Measurements from ENCODE around the gene SCNN1B. TPM values are rescaled to one million over a fixed set of nuclear protein-coding genes. Genes with fewer than 3 reads are reported as not detected.

Gene SCNN1B
- total RNA-seq, 1 donor, result not detected

DNA sequence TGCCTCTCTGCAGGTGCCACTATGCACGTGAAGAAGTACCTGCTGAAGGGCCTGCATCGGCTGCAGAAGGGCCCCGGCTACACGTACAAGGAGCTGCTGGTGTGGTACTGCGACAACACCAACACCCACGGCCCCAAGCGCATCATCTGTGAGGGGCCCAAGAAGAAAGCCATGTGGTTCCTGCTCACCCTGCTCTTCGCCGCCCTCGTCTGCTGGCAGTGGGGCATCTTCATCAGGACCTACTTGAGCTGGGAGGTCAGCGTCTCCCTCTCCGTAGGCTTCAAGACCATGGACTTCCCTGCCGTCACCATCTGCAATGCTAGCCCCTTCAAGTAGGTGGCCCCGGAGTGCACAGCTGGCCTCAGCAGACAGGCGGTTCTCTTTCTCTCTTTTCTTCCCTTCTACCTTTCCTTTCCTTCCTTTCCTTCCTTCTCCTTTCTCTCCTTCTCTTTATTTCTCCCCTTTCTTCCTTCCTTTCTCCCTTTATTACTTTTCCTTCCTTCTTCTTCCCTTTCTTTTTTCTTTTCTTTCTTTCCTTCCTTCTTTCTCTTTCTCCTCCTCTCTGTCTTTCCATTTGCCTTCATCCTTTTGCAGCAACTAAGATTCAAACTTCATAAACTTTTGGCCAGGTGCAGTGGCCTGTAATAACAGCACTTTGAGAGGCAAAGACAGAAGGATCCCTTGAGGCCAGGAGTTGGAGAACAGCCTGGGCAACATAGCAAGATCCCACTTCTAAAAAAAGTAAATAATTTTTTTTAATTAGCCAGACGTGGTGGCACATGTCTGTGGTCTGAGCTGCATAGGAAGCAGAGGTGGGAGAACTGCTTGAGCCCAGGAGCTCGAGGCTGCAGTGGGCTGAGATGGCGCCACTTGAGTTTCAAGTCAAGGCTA is 46.7 kb downstream of the SCNN1B start:
- no peak overlapping the region for H3K4me2 ChIP-seq (ENCODE audit: insufficient read depth, low read length)
- no peak overlapping the region for H3K27ac ChIP-seq (ENCODE audit: low read depth, low read length)
- H4K20me1 ChIP-seq (ENCODE audit: insufficient read depth, low read length), result no peaks in the 10 kb centered on the region
- no peak for DNase-seq (ENCODE audit: insufficient read length, low spot score, missing footprints)
- no peak overlapping the region for H2AFZ ChIP-seq (ENCODE audit: low read length)
- no peaks in the 10 kb centered on the region for H3K36me3 ChIP-seq (ENCODE audit: insufficient read depth, low read length)
- no peaks in the 10 kb centered on the region for H3K9me3 ChIP-seq (ENCODE audit: low read depth, low read length)
- no peak overlapping the region for H3K4me3 ChIP-seq (ENCODE audit: insufficient read depth, low read length)
- H3K79me2 ChIP-seq (ENCODE audit: insufficient read depth, low read length), result no peaks in the 10 kb centered on the region
- H3K4me1 ChIP-seq (ENCODE audit: insufficient read depth, low read length), result no peaks in the 10 kb centered on the region
- peaks cover 6% of the 10 kb centered on the region for H3K27me3 ChIP-seq (ENCODE audit: insufficient read depth, low read length)
- TF ChIP-seq, protein P1, sequence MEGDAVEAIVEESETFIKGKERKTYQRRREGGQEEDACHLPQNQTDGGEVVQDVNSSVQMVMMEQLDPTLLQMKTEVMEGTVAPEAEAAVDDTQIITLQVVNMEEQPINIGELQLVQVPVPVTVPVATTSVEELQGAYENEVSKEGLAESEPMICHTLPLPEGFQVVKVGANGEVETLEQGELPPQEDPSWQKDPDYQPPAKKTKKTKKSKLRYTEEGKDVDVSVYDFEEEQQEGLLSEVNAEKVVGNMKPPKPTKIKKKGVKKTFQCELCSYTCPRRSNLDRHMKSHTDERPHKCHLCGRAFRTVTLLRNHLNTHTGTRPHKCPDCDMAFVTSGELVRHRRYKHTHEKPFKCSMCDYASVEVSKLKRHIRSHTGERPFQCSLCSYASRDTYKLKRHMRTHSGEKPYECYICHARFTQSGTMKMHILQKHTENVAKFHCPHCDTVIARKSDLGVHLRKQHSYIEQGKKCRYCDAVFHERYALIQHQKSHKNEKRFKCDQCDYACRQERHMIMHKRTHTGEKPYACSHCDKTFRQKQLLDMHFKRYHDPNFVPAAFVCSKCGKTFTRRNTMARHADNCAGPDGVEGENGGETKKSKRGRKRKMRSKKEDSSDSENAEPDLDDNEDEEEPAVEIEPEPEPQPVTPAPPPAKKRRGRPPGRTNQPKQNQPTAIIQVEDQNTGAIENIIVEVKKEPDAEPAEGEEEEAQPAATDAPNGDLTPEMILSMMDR (IDR thresholded peaks at IDR 0.05; ENCODE audit: extremely low read depth, low read depth, low read length), result no peak

DNA sequence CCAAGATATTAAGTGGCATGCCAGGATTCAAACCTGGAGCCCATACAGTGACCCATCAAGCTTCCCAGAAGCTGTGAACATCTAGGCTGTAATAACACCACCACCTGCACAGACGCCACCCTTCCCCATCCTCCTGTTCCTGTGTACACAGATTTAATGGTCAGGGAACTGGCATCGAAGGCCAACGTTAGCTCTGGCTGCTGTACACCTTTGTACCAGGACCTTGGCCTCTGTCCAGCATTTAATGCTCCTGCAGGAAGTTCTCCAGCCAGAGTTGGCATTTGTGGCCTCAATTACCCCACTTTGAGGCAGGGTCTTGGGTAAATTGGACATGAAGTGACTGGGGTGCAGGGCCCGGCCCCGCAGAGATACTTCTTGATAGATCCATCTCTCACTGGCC is 49.3 kb downstream of the SCNN1B start:
- no peak overlapping the region for H3K4me3 ChIP-seq (ENCODE audit: insufficient read depth, low read length)
- no peak for DNase-seq (ENCODE audit: insufficient read length, low spot score, missing footprints)

DNA sequence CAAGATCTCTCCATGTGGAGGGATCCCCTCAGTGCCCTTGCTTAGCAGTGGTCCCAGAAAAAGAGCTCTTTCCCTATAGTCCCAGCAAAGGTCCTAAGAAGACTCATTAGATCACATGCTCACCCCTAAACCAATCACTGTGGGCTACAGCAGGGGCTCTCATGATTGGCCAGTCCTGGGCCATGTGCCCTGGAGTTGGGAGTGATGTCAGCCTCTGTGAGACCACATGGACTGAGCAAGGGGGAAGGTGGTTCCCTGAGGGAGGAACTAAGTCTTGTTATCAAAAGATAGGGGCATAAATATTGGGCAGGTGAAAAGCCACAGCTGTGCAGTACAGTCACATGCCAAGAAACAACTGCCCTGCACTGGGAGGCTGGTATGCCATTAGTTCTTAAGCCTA is 51.3 kb downstream of the SCNN1B start:
- Histone ChIP-seq H3K9me3 (ENCODE audit: low read depth, low read length) (no peaks in the 10 kb centered on the region), H3K4me1 (ENCODE audit: insufficient read depth, low read length) (no peaks in the 10 kb centered on the region), H3K79me2 (ENCODE audit: insufficient read depth, low read length) (no peaks in the 10 kb centered on the region), H2AFZ (ENCODE audit: low read length) (no peak overlapping the region), H3K27me3 (ENCODE audit: insufficient read depth, low read length) (peaks cover 3% of the 10 kb centered on the region), H4K20me1 (ENCODE audit: insufficient read depth, low read length) (no peaks in the 10 kb centered on the region), H3K4me2 (ENCODE audit: insufficient read depth, low read length) (no peak overlapping the region), H3K36me3 (ENCODE audit: insufficient read depth, low read length) (no peaks in the 10 kb centered on the region), H3K4me3 (ENCODE audit: insufficient read depth, low read length) (no peak overlapping the region), H3K27ac (ENCODE audit: low read depth, low read length) (no peak overlapping the region)
- DNase-seq (ENCODE audit: insufficient read length, low spot score, missing footprints), result no peak
- TF ChIP-seq, protein P1 (IDR thresholded peaks at IDR 0.05; ENCODE audit: extremely low read depth, low read depth, low read length), result no peak

More for the DNA sequence above, 49.3 kb downstream of the SCNN1B start:
- Histone ChIP-seq H3K9me3 (ENCODE audit: low read depth, low read length) (no peaks in the 10 kb centered on the region), H3K27me3 (ENCODE audit: insufficient read depth, low read length) (peaks cover 3% of the 10 kb centered on the region), H3K27ac (ENCODE audit: low read depth, low read length) (no peak overlapping the region), H3K4me2 (ENCODE audit: insufficient read depth, low read length) (no peak overlapping the region), H4K20me1 (ENCODE audit: insufficient read depth, low read length) (no peaks in the 10 kb centered on the region), H3K36me3 (ENCODE audit: insufficient read depth, low read length) (no peaks in the 10 kb centered on the region), H3K4me1 (ENCODE audit: insufficient read depth, low read length) (no peaks in the 10 kb centered on the region), H2AFZ (ENCODE audit: low read length) (no peak overlapping the region), H3K79me2 (ENCODE audit: insufficient read depth, low read length) (no peaks in the 10 kb centered on the region)
- TF ChIP-seq, protein P1 (IDR thresholded peaks at IDR 0.05; ENCODE audit: extremely low read depth, low read depth, low read length), result no peak

DNA sequence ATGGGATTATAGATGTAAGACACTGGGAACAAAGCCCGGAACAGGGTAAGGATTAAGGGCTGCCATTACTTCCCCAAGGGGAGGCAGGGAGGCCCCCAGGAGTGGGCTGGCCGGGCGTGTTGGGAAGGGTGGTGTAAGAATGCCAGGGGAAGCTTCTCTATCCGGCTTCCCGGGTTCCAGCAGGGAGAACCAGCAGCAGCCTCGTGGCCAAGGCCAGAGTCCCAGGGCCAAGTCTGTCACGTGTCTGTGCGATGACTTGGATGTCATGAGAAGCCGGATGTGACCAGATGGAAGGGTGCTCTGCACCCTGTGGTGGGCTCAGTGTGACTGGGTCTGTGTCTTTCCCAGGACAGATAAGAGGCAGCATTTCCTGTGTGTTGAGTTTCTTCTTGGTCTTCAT is 52.1 kb downstream of the SCNN1B start:
- no peak overlapping the region for H3K4me3 ChIP-seq (ENCODE audit: insufficient read depth, low read length)
- no peak overlapping the region for H3K4me2 ChIP-seq (ENCODE audit: insufficient read depth, low read length)

More for the DNA sequence above, 52.1 kb downstream of the SCNN1B start:
- no peak for DNase-seq (ENCODE audit: insufficient read length, low spot score, missing footprints)
- peaks cover 3% of the 10 kb centered on the region for H3K27me3 ChIP-seq (ENCODE audit: insufficient read depth, low read length)
- no peak overlapping the region for H3K27ac ChIP-seq (ENCODE audit: low read depth, low read length)
- no peaks in the 10 kb centered on the region for H3K4me1 ChIP-seq (ENCODE audit: insufficient read depth, low read length)
- H2AFZ ChIP-seq (ENCODE audit: low read length), result no peak overlapping the region
- TF ChIP-seq, protein P1 (IDR thresholded peaks at IDR 0.05; ENCODE audit: extremely low read depth, low read depth, low read length), result no peak
- H3K9me3 ChIP-seq (ENCODE audit: low read depth, low read length), result no peaks in the 10 kb centered on the region
- no peaks in the 10 kb centered on the region for H3K36me3 ChIP-seq (ENCODE audit: insufficient read depth, low read length)
- no peaks in the 10 kb centered on the region for H3K79me2 ChIP-seq (ENCODE audit: insufficient read depth, low read length)
- H4K20me1 ChIP-seq (ENCODE audit: insufficient read depth, low read length), result no peaks in the 10 kb centered on the region

Measured in osteoblast (primary cell).